HG03342 (cell line): ENCODE data around the gene KLLN.
"Not testable (repeated sequence)": the region's sequence is repeated elsewhere in the genome, so short reads cannot be mapped to it uniquely, and the experiment has no call there.

Source experiments
- ATAC-seq: cut with Tn5 transposase; IDR thresholded peaks from one replicate; pipeline ENCODE4 v1.9.1; 2021; ENCODE audit warnings: mild to moderate bottlenecking, moderate library complexity; ENCODE audit not compliant: unreplicated experiment

Gene KLLN

GRCh38 chr10:87843714-87844113 is 19.6 kb downstream of the KLLN start:
- no peak for ATAC-seq

- no peak for ATAC-seq
These were observed 20.4 kb downstream of the KLLN start for GRCh38 chr10:87842776-87843497.

- no peak for ATAC-seq
These were observed 21.1 kb downstream of the KLLN start for GRCh38 chr10:87842220-87842641.

DNA sequence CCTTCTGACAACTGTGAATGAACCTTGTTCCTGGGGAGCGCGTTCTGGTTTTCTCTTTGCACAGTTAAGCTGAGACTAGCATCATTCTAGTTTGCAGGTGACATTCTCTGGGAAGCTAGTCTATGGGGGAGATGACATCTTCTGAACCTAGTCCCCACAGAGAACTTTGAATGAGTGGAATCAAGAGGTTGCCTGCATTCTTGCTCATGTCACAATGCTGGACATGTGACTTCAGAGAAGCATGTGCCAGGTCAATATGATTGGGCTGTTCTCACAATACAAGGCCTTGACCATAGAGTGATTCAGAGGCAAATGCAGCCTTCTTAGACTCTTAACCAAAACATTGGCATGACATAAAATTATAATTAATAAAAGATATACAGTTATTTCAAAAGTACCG is 22.1 kb downstream of the KLLN start:
- no peak for ATAC-seq

- ATAC-seq = no peak
These were observed 24.7 kb downstream of the KLLN start for GRCh38 chr10:87838650-87839049.

DNA sequence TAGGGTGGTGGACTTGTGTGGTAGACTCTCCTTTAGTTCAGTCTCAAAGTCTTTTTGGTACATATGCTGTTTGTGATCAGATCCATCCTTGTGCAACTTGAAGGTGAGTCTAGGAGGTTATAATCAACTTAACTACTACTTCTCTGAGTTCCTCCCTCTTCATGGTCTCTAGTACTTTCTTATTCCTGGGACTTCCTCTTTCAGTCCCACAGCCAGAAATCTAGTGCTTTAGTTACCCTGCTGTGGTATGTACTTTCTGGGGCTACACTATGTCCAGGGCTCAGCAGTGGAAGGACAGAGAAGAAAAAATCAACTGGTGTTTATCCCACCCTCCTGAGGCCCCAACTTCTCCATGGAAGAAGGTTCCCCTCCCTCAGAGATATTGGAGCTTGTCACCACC is 25.9 kb downstream of the KLLN start:
- no peak for ATAC-seq

DNA sequence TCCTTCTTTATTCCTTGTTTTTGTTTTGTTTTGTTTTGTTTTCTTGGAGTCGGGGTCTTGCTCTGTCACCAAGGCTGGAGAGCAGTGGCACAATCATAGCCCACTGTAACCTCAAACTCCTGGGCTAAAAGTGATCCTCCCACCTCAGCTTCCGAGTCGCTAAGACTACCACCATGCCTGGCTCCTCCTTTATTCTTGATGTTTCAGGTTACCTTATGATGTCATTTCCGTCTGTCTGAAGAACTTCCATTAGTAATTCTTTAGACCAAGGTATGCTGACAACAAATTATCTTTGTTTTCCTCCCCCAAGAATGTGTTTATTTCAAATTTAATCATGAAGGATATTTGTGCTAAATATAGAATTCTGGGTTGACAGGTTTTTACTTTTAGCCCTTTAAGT is 27.2 kb downstream of the KLLN start:
- ATAC-seq = no peak

GRCh38 chr10:87829986-87830729 is 33.2 kb downstream of the KLLN start:
- ATAC-seq = no peak

DNA sequence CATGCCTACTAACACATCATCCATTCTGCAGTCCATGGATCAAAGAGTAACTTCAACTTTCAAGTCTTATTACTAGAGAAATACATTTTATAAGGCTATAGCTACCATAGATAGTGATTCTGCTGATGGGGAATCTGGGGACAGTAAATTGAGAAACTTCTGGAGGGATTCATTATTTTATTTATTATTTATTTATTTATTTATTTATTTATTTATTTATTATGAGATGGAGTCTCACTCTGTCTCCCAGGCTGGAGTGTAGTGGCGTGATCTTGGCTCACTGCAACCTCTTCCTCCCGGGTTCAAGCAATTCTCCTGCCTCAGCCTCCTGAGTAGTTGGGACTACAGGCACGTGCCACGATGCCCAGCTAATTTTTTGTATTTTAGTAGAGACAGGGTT is 34.3 kb downstream of the KLLN start:
- not testable (repeated sequence) for ATAC-seq

- no peak for ATAC-seq
These were observed 35.7 kb downstream of the KLLN start for GRCh38 chr10:87827681-87828080.

- ATAC-seq = no peak
These were observed 36.7 kb downstream of the KLLN start for GRCh38 chr10:87826653-87827052.

- no peak for ATAC-seq
These were observed 44.1 kb downstream of the KLLN start for GRCh38 chr10:87819289-87819585.

DNA sequence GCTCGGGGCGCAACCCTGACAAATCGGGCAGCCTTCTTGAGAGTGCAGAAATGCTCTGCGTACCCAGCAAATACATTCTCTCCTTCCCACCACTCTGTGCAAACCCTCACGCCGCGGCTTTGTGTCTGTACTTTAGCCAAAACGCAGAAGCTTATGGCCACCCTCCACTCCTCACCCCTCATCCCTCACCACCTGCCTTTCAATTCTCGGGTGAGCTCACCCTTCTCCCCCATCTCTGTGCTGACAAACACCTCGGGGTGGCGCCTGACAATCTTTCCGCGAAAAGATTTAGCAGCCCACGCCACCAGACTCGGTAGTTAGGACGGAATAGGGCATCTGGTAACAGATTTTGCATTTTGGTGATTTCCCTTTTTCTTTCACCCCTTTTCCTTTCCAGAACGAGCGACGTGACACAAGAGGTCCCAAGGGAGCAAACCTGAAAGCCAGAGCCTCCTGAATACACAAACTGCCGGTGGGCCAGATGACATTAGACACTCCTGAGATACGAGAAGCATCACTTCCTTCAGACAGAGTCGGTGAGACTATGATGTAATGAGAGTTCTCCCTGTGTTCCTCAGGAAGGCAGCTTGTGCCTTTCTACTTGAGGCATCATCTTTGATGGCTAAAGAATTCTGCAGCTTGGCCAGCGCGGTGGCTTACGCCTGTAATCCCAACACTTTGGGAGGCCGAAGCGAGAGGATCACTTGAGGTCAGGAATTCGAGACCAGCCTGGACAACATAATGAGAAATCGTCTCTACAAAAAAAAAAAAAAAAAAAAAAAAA is 44.6 kb downstream of the KLLN start:
- peak; percentile 47 for ATAC-seq

DNA sequence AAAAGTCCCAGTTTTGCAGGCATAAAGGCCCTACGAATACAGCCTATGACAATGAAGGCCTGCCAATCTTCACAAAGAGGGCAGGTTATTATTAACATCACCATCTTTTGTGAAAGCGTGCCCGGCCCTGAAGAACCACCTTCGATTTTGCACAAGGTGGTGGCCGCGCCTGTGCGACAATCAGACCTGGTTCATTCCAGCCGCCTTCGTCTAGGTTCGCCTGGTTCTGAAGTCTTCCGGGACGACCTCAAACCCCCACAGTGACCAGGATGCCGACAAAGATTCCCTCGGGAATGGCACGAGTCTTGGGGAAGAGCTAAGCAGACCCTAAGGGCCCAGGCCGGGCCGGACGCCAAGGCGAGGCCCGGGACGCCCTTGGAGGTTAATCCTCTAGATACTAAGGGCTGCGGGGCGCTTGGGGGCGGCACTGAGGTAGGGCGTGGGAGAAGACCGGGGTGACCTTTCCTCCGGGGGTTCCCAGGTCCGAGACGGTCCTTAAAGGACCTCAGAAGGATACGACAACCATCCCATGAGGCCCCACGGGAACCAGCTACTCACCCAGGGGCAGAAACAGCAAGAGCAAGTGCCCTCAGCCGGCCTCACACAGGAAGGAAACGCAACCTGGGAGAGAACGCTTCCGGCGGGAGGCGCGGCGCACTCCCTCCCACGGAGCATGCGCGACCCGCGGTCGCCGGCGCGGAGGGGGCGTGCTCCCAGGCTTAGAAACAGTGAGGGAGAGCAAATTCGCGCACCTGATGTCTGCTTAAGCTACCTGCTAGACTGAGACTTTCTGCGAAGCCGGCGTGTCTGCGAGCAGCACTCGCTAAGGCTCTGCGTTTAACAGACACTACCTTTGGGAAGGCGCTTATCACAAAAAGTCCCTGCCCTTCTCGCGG is 45.5 kb downstream of the KLLN start, which contains the start of gene ATAD1:
ATAD1 (minus strand) TSS at position 618 of the 896 bp plus-strand sequence. CDS start 3,627 bp downstream, outside the sequence.
- peak; percentile 67 for ATAC-seq

DNA sequence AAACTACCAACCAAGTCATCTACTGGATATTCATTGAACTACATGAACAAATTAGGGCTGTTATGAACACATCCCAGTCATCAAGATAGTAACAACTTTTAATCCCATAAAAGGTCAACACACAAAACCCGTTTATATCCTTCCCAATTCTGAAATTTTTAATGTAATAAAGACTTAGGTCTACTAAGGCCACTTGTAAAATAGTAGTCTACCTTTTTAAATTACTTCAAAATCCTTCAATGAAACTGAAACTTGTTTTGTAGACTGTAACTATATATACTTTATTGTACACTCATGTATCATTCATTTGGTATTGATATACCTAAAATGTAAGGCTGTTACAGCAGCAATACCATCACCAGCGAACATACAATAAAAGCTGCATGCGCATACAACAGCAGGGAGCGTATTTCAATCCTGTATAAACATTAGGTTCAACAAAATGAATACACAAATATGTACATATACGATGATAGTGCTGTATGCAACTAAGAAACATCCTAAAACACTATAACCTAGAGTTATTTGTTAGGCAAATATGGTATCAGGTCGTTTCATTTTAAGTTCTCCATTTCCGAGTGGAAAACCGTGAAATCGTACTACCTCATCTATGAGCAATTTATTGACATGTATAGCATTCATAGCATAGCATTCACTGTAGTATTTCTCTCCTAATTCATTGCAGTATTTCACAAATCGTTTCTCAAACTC is 46.3 kb downstream of the KLLN start:
- ATAC-seq = no peak

GRCh38 chr10:87816163-87816897 is 47.0 kb downstream of the KLLN start:
- ATAC-seq = no peak
